Gastrocnemius medialis (tissue), 4 donors: ENCODE measurements around the gene PSMD2.

ENCODE experiments used
- CTCF ChIP-seq, 5 experiments: fragments of 450-650 bp in 3 of 5; fragments of 200-600 bp in 2 of 5; sonication (generic) in 2 of 5; IDR thresholded peaks in 4 of 5; conservative IDR thresholded peaks in 1 of 5; 1 replicate in 4 of 5; 2 replicates in 1 of 5; pipeline ENCODE4 v1.5.1; 2016 to 2019; ENCODE audit warnings: antibody characterized with exemption in 5 of 5, mild to moderate bottlenecking in 3 of 5, moderate library complexity in 3 of 5
- POLR2A ChIP-seq, 2 donors: fragments of 450-650 bp; IDR thresholded peaks; one replicate each; pipeline ENCODE4 v1.6.1; 2017; ENCODE audit warnings: antibody characterized with exemption in 2 of 2, mild to moderate bottlenecking in 2 of 2, moderate library complexity in 2 of 2

DNA sequence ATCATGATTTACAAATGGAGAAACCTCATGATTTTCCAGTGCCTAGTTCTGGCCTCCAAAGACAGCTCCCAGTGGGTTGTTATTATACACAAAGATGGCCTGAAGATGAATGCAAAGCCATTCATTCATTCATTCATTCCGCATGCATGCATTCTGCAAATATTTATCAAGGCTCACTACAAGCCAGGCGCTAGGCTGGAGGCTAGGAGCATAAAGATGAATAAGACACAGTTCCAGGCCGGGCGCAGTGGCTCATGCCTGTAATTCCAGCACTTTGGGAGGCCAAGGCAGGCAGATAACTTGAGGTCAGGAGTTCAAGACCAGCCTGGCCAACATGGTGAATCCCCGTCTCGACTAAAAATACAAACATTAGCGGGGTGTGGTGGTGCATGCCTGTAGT lies 2.4 kb upstream of the PSMD2 start:
- TF ChIP-seq CTCF (IDR thresholded peaks at IDR 0.05 in 4 of 5, conservative IDR thresholded peaks at IDR 0.05 in 1 of 5): no peak
- no peak for TF ChIP-seq POLR2A (IDR thresholded peaks at IDR 0.05)
